Stimulated activated CD8-positive, alpha-beta memory T cell treated with anti-CD3 and anti-CD28 coated beads, Interleukin-12 subunit alpha, Interleukin-12 subunit beta, amount 100 ng/mL, for 1 hour (primary cell): ENCODE results near the gene SLIT3.

Experiments used
- DNase-seq: peaks from one replicate; pipeline ENCODE4 v3.0.0-alpha.2; 2020; ENCODE audit warnings: low read depth

SLIT3 gene

DNA sequence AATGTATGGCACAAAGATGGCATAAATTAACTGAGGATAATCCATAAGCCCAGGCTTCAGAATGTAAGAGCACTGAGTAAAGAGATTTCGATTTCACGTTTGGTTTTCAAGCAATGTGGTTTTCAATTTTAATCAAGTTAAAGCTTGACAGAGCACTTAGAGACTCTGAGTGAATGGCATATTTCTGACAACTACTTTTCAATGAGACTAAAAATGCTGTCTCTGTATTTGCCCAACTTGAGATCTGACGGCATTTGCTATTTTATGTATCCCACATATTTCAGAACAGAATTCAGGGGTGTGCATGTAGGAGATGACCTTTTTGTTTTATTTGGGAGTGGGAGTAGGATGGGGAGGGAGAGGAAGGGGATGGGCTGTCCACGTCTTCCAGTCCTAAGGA, 441.5 kb downstream of the SLIT3 start:
- DNase-seq: no peak

DNA sequence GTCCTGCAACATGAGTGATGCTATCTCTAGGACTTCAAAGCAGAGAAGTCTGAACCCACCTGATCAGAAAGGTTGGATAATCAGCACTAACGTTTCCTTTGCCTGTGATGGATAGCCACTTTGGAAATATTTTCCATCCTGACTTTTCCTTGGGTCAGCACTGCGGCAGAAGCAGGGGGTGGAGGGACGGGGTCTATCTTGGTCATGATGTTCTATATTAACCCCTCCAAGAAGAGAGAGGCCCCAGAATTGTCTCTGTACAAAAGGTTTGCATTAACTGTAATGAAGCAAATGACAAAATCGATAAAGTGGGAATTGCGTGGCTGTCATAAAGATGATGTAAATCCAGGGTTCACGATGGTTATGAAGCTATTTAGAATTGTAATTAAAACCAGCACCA, 441.9 kb downstream of the SLIT3 start:
- DNase-seq: no peak

DNA sequence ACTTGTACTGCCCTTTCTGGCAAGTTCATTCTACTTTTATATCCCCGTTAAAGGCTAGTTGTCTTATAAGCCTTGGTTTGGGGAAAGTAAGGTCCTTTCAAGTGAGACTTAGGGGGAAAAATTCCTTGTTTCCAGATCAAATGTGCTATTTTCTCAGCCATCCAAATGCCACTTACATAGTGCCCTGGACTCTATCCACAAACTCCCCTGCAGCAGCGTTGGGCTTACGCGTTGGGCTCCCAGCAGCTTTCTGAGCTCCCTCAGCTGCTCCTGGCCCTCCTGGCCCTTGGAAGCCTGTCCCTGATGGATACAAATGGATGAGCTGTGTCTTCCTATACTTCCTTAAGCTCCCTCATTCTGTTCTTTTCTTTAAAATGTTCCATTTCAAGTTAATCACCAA, 442.6 kb downstream of the SLIT3 start:
- DNase-seq: no peak

DNA sequence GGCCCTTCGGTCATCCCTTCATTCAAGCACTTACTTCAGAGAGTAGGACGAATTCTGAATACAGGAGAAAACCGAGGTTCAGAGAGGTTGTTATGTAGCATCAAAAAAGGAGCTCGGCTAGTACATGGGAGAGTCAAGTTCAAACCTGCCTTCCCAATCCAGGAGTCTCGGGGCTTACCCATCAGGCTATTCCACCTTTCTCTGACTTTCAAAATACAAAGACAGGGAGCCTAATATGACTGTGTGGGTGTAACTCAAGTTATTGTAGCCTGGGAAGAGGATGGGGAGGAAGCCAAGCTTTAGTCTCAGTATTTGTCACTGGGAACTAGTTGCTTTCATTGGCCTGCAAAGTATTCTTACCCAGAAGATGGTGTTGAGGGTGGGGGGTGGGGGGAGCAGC, 447.0 kb downstream of the SLIT3 start:
- DNase-seq: no peak

DNA sequence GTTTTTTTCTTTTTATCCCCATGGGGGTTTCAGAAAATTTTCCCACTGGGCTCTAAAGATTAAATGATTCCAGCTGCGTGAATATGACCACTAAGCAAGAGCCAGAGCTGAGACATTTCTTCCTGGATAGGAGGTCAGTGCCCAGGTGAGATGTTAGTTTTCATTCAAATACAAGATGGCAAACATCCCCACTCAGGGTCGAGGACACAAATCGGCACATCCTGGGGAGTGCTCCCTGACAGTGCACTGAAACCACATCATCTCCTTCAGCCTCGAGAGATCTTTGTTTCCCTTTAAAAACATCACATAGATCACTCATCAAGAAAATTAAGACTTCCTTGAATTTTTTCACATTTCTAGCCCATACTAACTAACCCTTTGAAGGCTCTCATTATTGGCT, 448.6 kb downstream of the SLIT3 start:
- DNase-seq: no peak

DNA sequence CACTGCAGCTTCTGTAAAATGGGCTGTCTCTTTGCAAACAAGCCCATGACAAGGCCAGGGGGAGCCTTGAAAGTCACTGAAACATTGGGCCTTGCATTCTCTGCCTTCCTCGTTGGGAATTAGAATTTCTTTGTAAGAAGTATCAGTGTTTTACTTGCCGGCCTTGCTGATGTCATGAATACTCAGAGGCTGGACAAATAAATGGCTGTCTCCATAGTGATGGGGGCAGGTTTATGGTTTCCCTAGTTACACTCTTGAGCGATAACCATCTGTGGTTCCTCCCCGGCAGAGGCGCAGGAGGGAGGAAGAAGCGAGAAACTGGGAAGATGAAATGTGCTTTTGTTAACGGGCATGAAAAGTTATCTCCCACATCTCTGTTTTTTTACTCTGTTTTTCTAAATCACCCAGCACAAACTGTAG, 449.0 kb downstream of the SLIT3 start:
- no peak for DNase-seq

DNA sequence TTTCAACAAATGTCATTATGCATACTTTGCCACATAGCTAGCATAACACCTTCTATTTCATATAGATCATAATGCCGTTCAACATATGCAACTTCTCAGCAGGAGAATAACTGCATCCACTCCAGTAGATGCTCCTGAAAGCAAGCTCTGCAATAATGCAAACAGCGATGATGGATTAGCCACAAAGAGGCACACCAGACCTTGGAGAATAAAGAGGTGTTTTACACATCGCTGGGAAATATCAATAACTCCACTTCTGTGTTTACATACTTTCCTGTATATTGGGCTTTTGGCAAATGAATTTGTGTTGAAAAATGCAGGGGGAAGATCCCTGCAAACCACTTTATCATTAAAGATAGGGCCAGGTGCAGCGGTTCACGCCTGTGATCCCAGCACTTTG, 450.3 kb downstream of the SLIT3 start:
- DNase-seq: no peak

DNA sequence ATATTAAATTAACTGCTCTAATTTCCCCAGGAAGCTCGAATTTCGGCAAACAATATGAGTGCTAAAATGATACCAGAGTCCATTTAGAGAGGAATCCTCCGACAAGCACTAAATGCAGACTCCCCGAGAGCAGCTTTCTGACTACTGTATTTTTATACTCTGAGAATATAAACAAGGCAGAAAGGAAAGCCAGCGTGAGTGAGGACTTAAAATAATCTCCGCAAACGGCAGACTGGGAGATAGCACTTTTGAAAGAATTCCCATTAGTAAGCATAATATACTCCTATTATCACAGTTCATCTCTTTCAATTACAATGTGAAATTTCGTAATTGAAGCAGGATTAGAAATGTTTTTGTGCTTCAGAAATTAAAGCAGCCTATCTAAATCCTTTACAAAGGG, 452.4 kb downstream of the SLIT3 start:
- no peak for DNase-seq

DNA sequence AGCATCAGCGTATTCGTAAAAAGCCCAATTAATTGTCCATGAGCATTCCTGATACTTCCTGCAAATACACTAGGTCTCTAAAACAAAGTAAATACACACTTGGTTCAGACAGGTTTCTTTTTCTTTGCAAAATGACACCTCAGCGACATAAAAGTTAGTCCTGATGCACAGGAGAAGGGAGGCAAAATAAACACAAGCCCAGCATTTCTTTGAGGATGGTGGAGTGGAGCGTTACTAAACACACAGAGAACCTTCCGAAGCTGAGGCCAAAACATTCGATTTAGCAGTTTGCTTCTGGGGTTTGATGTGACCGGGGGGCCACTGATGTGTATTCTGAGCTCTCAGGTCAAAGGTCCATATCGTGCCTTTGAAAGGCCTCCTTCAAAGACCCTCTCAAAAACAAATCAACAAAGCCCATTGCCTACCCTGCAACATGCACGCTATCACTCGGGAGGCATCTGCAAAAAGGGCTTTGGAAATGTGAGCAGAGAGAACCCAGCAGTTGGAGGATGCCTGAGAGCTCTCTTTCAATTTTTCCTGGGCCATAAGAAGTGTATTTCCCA, 453.3 kb downstream of the SLIT3 start:
- no peak for DNase-seq

DNA sequence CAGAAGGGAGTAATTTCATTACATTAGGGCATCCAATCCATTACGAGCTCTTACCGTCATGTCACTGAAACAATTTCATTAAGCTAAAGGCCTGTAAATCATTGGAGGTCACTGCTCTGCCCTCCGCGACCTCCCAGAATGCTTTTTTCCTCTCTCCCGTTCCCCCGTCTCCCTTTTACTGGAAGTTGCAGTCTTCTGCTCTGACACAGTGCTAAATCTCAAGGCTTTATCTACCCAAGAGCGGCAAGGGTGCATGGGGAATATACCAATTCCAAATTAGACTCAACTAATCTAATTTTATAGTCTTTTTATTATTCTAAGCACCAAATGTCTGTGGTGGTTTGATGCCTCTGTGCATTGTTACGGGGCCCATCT, 456.0 kb downstream of the SLIT3 start:
- DNase-seq: no peak

DNA sequence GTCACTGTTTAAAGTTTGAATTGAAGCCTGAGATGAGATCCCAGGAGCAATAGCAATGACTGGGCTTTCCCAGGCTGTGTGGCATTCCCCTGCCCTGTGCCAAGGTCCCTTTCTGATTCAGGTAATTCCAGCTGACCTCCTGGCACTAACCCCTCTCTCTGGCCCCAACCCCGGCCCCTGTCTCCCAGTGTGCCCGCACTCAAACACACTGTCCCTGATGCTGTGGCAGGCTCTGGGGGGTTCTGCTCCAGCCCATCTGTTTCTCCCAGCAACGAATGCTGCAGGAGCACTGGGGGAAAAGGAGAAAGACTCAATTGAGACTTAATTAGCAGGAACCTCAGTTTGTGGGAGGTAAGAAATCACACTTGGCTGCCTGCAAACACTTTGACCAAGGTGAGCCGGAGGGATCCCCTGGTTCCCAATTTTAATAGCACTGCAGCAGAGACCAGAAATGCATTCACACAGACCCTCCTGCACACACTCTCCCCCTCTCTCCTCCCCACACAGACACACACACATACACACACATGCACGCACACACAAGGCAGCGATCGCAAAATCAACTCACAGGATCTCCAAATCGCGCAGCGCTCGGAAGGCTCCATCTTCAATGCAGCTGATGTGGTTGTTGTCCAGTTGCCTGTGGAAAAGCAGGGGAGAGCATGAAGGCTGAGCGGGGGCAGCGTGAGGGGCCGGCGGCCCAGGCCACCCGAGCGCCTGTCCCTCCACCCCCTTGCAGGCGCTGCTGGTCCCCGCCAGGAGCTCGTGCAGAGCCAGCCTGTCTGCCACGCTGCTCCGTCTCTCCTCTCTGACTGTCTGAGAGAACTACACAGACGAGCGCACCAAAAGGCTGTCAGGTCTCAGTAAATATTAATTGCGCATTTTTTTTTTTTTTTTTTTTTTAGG, 456.7 kb downstream of the SLIT3 start:
- no peak for DNase-seq

DNA sequence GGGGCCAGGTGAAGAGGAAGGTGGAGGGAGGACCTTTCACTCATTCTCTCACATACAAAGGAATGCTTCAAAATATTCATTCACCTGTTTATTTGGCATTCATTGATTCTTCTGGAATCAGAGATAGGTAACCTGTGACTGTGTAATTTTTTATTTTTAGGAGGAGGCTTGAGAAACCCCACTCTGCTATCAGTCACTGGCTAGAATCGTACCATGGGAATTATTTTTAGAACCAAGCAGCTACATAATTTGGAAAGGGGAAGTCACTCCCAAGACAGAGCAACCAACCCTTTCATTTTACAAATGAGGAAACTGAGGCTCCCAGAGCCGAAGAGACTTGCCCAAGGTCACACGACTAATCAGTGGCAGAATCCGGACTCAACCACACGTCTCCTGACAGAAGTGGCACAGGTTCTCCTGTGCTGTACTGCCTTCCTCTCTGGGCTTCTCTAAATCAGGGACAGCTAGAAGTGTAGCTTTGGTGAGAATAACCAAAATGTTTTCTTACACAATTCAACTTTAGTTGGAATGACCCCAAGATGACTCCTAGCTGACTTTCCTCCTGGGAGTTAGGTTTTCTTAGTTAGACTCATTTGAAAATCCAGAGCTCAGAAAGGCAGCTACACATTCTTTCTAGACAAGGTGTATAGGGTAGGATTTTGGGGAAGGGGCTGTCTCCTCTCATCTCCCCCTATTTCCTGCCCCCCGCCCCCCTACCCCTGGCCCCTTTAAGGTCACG, 457.5 kb downstream of the SLIT3 start:
- no peak for DNase-seq

DNA sequence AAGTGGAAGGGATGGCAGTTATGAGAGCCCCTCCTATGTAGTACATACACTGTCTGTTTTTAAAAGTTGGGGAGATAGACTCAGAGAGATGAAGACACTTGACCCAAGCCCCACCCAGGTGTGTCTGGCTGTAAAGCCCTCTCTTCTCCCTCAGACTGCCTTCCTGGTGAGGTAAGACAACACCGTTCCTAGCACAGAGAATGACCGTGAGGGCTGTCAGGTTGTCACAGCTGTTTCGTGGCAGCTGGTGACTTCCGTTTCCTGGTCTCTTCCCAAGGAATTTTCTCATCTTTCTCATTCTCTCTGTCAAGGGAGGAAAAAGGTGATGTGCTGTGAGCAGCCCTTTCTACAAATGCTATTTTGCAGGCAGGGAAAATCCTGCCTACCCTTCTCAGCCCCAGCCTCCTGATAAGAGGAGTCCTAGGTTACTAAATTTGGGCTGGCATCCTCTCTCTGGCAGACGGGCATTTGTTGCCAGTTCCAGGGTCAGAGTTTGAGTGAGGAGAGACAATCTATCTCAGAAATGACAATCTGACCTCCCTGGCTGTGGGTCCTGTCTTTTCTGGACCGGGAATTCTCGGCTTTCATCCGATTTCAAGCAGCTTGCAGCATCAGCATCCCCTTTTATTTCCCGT, 458.3 kb downstream of the SLIT3 start:
- DNase-seq: no peak

DNA sequence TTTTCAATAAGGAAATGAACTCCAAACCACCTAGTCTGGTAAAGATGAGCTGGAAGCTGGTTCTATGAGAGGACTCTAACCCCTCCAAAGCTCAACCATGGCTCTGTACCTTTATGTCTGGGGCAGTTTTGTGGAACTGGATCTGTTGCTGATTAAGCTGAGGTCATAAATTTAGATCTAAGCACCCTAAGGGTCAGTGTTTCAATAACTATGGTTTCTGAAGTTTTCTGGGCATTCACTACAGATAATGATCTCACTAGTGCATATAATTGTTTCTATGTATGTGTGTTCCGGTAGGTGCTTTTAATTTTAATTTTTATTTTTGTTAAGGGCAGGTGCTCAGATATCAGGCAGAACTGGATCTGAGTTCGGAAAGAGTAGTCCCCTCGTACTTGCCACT, 463.1 kb downstream of the SLIT3 start:
- no peak for DNase-seq

DNA sequence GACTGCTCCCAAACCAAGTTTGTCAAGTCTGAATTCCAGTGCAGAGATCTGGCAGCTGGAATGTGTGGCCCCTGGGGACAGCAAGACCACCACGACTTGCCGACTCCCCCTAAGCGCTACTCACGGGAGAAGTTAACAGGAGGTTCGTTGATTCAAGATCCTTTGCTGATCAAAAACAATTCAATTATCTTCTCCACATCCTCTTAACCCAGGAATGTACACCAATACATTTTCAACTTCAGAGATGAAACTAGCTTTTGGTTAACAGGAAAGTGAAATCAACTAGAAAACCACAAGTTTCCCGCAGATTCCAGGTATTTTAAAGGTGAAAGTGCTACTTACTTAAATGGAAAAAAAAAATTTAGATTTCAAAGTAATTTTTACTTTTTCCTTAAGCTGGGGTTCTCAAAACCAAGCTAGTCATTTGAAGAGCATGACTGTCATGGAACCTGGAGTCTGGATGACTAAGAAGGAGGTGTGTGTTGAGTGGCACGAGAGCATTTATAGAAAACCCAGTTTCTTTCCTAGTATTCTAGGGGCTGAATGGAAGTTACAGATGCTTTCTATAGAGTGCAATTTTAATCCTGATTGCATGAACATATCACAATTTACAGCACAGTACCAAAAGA, 464.2 kb downstream of the SLIT3 start:
- DNase-seq: no peak

DNA sequence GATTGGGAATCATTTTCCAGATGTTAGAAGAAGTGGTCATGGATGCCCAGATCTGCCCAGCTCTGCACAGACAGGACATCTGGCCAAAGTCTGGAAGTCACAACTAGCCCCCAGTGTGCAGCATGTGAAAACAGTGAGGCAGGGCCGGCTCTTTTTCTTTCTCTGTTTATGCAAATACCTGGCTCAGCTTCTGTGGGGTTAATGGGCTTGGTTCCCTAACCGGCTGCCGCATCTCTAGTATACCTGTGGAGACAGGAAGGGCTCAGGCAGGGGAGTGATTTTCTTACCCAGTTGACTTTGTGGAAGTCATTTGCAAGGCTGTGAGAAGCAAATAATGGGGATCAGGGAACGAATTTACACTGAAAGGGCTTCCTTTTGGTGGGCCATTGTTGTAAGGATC, 467.0 kb downstream of the SLIT3 start:
- DNase-seq: no peak

DNA sequence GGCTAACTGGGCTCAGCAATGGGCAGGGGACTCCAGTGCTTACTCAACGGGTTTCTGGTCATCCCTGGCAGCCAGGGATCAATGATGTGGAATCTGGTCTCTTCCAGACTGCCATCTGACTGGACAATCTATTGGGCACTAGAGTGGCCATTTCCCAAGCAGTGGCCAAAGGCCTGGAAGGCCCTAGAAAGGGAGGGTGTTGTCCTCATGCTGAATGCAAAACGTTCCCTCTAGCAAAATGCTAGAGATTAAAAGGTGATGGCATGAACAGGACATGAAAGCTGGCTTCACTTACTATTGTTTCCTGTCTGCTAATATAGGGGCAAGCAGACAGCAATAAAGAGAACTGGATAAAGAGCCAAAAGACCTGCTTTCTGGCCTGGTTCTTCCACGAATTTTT, 467.6 kb downstream of the SLIT3 start:
- no peak for DNase-seq

DNA sequence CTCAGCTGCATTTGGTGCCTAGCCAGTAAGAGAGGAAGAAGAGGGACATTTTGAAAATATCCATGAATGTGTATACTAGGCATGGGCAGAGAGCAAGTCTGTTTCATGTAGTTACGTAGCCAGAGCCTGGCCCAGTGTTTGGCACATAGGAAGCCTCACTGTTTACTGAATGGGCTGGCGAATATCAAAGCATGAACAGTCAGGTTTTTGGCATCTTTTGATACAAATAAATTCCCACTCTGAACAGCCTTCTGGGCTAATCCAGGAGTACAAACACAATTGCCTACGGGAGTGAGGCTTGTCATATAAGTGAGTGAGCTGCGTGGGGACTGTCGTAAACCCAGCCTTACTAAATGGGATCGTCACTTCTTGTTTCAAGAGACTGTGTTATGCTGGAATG, 468.6 kb downstream of the SLIT3 start:
- DNase-seq: no peak

DNA sequence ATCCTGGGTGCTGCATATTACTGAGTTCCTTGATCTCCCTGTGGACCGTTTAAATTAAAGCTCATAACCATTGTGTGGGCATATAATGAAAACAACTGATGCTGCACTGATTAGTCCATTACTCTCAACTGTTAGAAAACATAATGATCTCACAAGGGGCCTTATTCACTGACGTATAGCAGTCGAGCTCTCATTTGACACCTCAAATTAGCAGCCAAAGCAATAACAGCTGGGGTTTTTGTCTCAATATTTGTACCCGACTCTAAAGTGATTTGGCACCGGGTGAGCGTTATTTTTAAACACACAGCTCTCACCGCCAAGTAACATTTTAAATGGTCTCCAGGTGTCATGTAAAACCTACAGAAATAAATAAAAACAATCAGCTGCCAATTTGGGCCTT, 469.6 kb downstream of the SLIT3 start:
- no peak for DNase-seq

DNA sequence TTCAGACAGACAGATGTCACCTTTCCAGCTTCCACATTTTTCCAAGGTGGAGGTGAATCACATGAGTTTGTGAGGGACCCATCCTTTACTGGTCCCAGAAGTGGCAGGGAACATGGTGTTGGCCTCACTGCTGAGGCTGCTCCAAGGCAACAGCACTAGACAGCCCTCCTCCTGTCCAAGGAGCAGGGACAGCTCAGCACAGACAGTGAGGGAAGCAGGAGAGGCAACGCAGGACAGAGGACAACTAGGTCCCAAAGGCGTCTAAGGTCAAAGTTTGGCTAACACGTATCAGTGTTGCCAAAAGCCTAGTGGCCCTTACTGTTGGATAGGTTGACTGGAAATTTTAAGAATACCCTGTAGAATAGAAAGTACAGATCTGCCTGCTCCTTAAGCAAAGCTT, 470.1 kb downstream of the SLIT3 start:
- DNase-seq: no peak

DNA sequence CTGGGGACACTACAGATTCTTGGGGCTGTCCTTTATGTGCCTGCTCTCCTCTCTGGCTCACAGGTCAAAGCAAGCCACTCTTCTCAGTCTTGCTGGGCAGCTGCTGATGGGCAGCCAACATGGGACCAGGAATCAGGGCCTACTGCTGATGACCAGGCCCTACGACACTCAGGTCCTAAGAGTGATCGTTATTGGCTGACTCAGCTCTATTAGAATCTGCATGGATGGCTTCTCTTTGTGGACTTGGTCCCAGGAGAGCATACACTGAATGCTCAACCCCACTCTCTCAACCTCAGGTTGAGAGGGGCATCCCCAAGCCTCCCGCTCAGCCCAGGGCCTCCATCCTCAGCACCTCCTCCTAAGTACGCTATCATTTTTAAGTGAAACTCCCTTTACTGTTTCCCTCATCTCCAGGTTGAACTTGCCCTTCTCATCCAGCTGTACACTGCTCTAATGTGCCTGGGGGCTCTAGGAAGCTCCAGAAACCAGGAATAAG, 471.0 kb downstream of the SLIT3 start:
- no peak for DNase-seq

DNA sequence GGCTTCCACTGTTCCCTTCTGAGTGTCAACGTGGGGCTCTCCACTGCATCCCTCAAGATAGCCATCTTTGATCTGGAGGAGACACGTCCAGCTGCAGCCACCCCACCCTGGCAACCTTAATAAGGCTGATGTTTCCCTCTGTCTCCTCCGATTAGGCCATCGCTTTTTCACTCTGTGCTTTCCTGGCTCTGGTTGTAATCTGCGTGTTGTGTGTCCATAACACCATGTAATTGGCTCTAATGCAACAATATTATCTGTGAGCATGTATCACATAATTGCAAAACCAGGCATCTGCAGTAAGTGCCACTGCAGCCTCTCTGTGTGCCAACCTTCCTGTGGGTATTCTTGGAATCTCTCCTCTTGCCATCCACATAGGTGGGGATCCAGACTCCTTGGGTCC, 471.9 kb downstream of the SLIT3 start:
- no peak for DNase-seq
